HCT116 (cell line): ENCODE data around the gene KAZN. TPM values are rescaled to one million over a fixed set of nuclear protein-coding genes. Genes with fewer than 3 reads are reported as not detected.

Experiments
- ATAC-seq: fragments of 200-7000 bp; cut with Tn5 transposase; 2 replicates; pipeline ENCODE4 v1.9.1; 2020; ENCODE audit warnings: mild to moderate bottlenecking, moderate library complexity
- BruUV-seq: library from RNA; stranded (reverse); fragments of 400-500 nt; replicated peaks from 2 replicates; lab custom pipeline; 2021; lab: Mats Ljungman, UMichigan
- CTCF ChIA-PET: fragments of 300-600 bp; sonication (Branson Sonifier 250); formaldehyde crosslinking; loops from one replicate; lab custom pipeline; 2021; ENCODE audit warnings: antibody characterized with exemption; lab: Charles Lee
- POLR2A ChIA-PET: fragments of 300-600, 350-600 bp; sonication (Branson Sonifier 250); formaldehyde crosslinking; loops from one replicate; lab custom pipeline; 2021; ENCODE audit warnings: antibody characterized with exemption; lab: Charles Lee
- RAD21 ChIA-PET, 2 experiments: fragments of 300-600 bp; sonication (Branson Sonifier 250); formaldehyde crosslinking; loops; one replicate each; lab custom pipeline; 2023; ENCODE audit warnings: low total read pairs in 2 of 2; ENCODE audit not compliant: uncharacterized antibody in 2 of 2, unreplicated experiment in 2 of 2, low non-redundant PET in 1 of 2; lab: Charles Lee
- DNase-seq: peaks from one replicate; pipeline ENCODE4 v3.0.0-alpha.2; 2010; ENCODE audit warnings: low read depth, low spot score
- H2AFZ ChIP-seq: fragments of 200-600 bp; shearing (Covaris generic), sonication (generic); 2 replicates; pipeline ENCODE4 v1.6.1; 2017; ENCODE audit warnings: low read depth, mixed run types, mixed read lengths, antibody characterized with exemption, low read length; ENCODE audit not compliant: poor library complexity, severe bottlenecking
- H3K27ac ChIP-seq: 2 replicates; pipeline ENCODE4 v1.5.1; 2012; ENCODE audit warnings: low read depth, low read length
- H3K27me3 ChIP-seq: fragments of 200-600 bp; sonication (generic); 2 replicates; pipeline ENCODE4 v1.6.1; 2016; ENCODE audit warnings: mixed run types, low read length, mixed read lengths; ENCODE audit not compliant: insufficient read depth
- H3K36me3 ChIP-seq, 2 experiments: fragments of 200-500 bp in 1 of 2; fragments of 200-600 bp in 1 of 2; sonication (Bioruptor generic) in 1 of 2; sonication (generic) in 1 of 2; 2 replicates each; pipeline versions ENCODE4 v1.5.1 to v1.6.1; 2014 to 2016; ENCODE audit warnings: low read length in 2 of 2, inconsistent platforms in 1 of 2, mixed read lengths in 1 of 2, mixed run types in 1 of 2; ENCODE audit not compliant: insufficient read depth in 2 of 2, control insufficient read depth in 1 of 2
- H3K4me1 ChIP-seq, 2 experiments: fragments of 200-600 bp in 1 of 2; sonication (generic) in 1 of 2; 2 replicates each; pipeline versions ENCODE4 v1.5.1 to v1.6.1; 2012 to 2017; ENCODE audit warnings: low read length in 2 of 2, inconsistent platforms in 1 of 2, mild to moderate bottlenecking in 1 of 2, mixed read lengths in 1 of 2, mixed run types in 1 of 2, moderate library complexity in 1 of 2; ENCODE audit not compliant: insufficient read depth in 2 of 2, control insufficient read depth in 1 of 2
- H3K4me2 ChIP-seq: fragments of 200-600 bp; sonication (generic); 2 replicates; pipeline ENCODE4 v1.6.1; 2017; ENCODE audit warnings: mixed run types, low read length, mixed read lengths
- H3K4me3 ChIP-seq, 2 experiments: fragments of 200-600 bp in 1 of 2; sonication (generic) in 1 of 2; replicated peaks in 1 of 2; 2 replicates each; pipeline ENCODE4 v1.5.1; 2011 to 2016; ENCODE audit warnings: low read length in 2 of 2, control low read depth in 1 of 2, low read depth in 1 of 2, mild to moderate bottlenecking in 1 of 2, mixed read lengths in 1 of 2, mixed run types in 1 of 2
- H3K79me2 ChIP-seq: fragments of 200-600 bp; sonication (generic); 2 replicates; pipeline ENCODE4 v1.6.1; 2017; ENCODE audit warnings: mild to moderate bottlenecking, mixed run types, low read length, moderate library complexity, mixed read lengths; ENCODE audit not compliant: insufficient read depth
- H3K9ac ChIP-seq: fragments of 200-600 bp; sonication (generic); 2 replicates; pipeline ENCODE4 v1.6.1; 2016; ENCODE audit warnings: low read length, mixed read lengths
- H3K9me2 ChIP-seq: fragments of 200-600 bp; sonication (generic), shearing (Covaris generic); 2 replicates; pipeline ENCODE4 v1.6.1; 2017; ENCODE audit warnings: mixed run types, mild to moderate bottlenecking, moderate library complexity; ENCODE audit not compliant: insufficient read depth
- H3K9me3 ChIP-seq, 2 experiments: fragments of 200-500 bp in 1 of 2; fragments of 200-600 bp in 1 of 2; sonication (Bioruptor generic) in 1 of 2; sonication (generic) in 1 of 2; 2 replicates each; pipeline ENCODE4 v1.6.1; 2014 to 2017; ENCODE audit warnings: low read length in 2 of 2, mixed read lengths in 2 of 2, inconsistent platforms in 1 of 2, low read depth in 1 of 2, mild to moderate bottlenecking in 1 of 2, mixed run types in 1 of 2, moderate library complexity in 1 of 2; ENCODE audit not compliant: control insufficient read depth in 1 of 2, insufficient read depth in 1 of 2
- H4K20me1 ChIP-seq: fragments of 200-600 bp; sonication (generic), shearing (Covaris generic); 2 replicates; pipeline ENCODE4 v1.6.1; 2017; ENCODE audit warnings: mixed run types, mild to moderate bottlenecking, moderate library complexity; ENCODE audit not compliant: insufficient read depth
- CBX3 ChIP-seq: IDR thresholded peaks from 2 replicates; pipeline ENCODE4 v1.6.1; 2012; ENCODE audit warnings: low read depth
- EZH2 ChIP-seq: fragments of 200-600 bp; sonication (generic); IDR thresholded peaks from 2 replicates; pipeline ENCODE4 v1.6.1; 2017; ENCODE audit warnings: antibody characterized with exemption, mixed run types
- EZH2phosphoT487 ChIP-seq: fragments of 200-600 bp; IDR thresholded peaks from 2 replicates; pipeline ENCODE4 v1.6.1; 2018; ENCODE audit warnings: antibody characterized with exemption, borderline replicate concordance
- FOSL1 ChIP-seq: IDR thresholded peaks from 2 replicates; pipeline ENCODE4 v1.6.1; 2012; ENCODE audit warnings: low read depth
- JUND ChIP-seq: IDR thresholded peaks from 2 replicates; pipeline ENCODE4 v1.6.1; 2012
- POLR2A ChIP-seq: IDR thresholded peaks from 2 replicates; pipeline ENCODE4 v1.7.0; 2011; ENCODE audit warnings: borderline replicate concordance; ENCODE audit not compliant: insufficient read depth, insufficient read length; ENCODE audit errors: extremely low read depth
- SP1 ChIP-seq: IDR thresholded peaks from 2 replicates; pipeline ENCODE4 v1.6.1; 2012; ENCODE audit warnings: low read depth
- intact Hi-C: fragments of 100-400 bp; cut with micrococcal nuclease; formaldehyde crosslinking; loops from 2 replicates; pipeline ENCODE4 v1.10.0; 2022
- total RNA-seq: library from RNA; stranded (reverse); gene quantifications from one replicate; pipeline ENCODE4 v1.2.1, GENCODE V29; 2021; ENCODE audit not compliant: unreplicated experiment
- TF ChIP-seq, protein P1 (sequence below): IDR thresholded peaks from 2 replicates; pipeline ENCODE4 v1.6.1; 2012

Gene KAZN
- total RNA-seq, 1 experiment from 2014 or later = 13.4 TPM

DNA sequence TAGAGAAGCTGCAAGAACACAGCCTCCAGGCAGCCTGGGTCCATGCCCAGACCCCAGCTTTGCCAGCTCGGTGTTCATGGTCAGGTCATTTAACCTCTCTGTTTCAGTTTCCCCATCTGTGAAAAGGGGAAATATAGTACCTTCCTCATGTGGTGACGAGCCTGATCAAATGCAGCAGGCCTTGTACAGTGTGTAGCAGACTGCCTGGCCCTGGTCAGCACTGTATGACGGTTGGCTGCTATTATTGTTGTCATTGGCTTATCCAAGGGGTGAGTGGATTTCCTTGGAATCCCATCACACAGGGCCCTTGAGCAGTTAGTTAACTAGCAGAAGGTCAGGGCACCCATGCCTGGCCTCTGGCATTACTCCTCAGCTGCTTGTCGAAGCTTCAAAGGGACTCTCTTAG lies 548.5 kb downstream of the KAZN start:
- H3K4me3 ChIP-seq = no peak overlapping the region
- TF ChIP-seq POLR2A (no peak), JUND (no peak)
- ATAC-seq (no peak), DNase-seq (no peak)
- CTCF ChIA-PET = no interaction called here
- RAD21 ChIA-PET = no interaction called here
- H3K9ac ChIP-seq = no peak overlapping the region
- intact Hi-C loops = no loop called here
- POLR2A ChIA-PET = no interaction called here
- no peaks in the 10 kb centered on the region for H3K27me3 ChIP-seq
- BruUV-seq = no TSS peak
- H2AFZ ChIP-seq = no peak overlapping the region
- H3K36me3 ChIP-seq = no peaks in the 10 kb centered on the region
- no peaks in the 10 kb centered on the region for H4K20me1 ChIP-seq
- H3K4me2 ChIP-seq = no peak overlapping the region
- H3K4me1 ChIP-seq = peaks cover 8 to 17% of the 10 kb centered on the region in 2 experiments
- no peaks in the 10 kb centered on the region for H3K9me2 ChIP-seq
- no peaks in the 10 kb centered on the region for H3K9me3 ChIP-seq
- H3K27ac ChIP-seq = no peak overlapping the region
- no peaks in the 10 kb centered on the region for H3K79me2 ChIP-seq

DNA sequence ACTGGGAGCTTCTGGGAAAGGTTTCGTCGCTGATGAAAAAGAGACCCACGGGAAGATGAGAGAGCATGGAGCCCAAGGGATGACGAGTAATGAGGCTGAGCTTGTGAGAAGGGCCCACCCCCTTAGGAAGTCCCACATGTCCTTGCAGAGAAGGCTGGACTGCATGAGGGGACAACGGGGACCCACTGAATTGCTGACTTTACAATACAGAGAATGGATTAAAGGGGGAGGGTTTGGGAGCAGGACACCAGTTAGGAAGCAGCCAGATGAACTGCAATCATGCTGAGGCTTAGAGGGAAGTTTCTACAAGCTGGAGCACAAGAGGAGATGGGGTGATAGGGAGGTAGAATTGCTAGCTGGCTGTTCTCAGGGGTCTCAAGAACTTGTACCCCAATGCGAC lies 549.5 kb downstream of the KAZN start:
- Histone ChIP-seq H3K9me3 (no peaks in the 10 kb centered on the region), H3K9me2 (no peaks in the 10 kb centered on the region), H3K36me3 (no peaks in the 10 kb centered on the region), H3K4me1 (peaks cover 5 to 10% of the 10 kb centered on the region in 2 experiments; a peak in 3 of 4 replicates), H2AFZ (no peak overlapping the region), H3K9ac (no peak overlapping the region), H3K79me2 (no peaks in the 10 kb centered on the region), H4K20me1 (no peaks in the 10 kb centered on the region), H3K27ac (no peak overlapping the region), H3K4me3 (no peak overlapping the region), H3K4me2 (no peak overlapping the region), H3K27me3 (no peaks in the 10 kb centered on the region)
- no peak for DNase-seq
- CTCF ChIA-PET = no interaction called here
- BruUV-seq = no TSS peak
- RAD21 ChIA-PET = no interaction called here
- intact Hi-C loops = no loop called here
- POLR2A ChIA-PET = no interaction called here
- no peak for ATAC-seq
- TF ChIP-seq EZH2 (no peak), CBX3 (no peak), SP1 (no peak), FOSL1 (no peak), EZH2phosphoT487 (no peak)
- TF ChIP-seq, protein P1, sequence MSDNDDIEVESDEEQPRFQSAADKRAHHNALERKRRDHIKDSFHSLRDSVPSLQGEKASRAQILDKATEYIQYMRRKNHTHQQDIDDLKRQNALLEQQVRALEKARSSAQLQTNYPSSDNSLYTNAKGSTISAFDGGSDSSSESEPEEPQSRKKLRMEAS = no peak
